GM21381 (cell line): ENCODE measurements around the gene ABCB10.
"Not testable (repeated sequence)": the region's sequence is repeated elsewhere in the genome, so short reads cannot be mapped to it uniquely, and the experiment has no call there.

ENCODE experiments used
- ATAC-seq: cut with Tn5 transposase; IDR thresholded peaks from one replicate; pipeline ENCODE4 v1.9.1; 2021; ENCODE audit warnings: mild to moderate bottlenecking, moderate library complexity; ENCODE audit not compliant: unreplicated experiment

ABCB10 gene

GRCh38 chr1:229539863-229540506 is 18.5 kb downstream of the ABCB10 start:
- ATAC-seq: no peak

- ATAC-seq: no peak
Measured at GRCh38 chr1:229538945-229539344, 19.6 kb downstream of the ABCB10 start.

- ATAC-seq: no peak
Measured at GRCh38 chr1:229537894-229538293, 20.6 kb downstream of the ABCB10 start.

- ATAC-seq: no peak
Measured at GRCh38 chr1:229536982-229537381, 21.5 kb downstream of the ABCB10 start.

GRCh38 chr1:229535230-229535629 is 23.3 kb downstream of the ABCB10 start:
- ATAC-seq: no peak

GRCh38 chr1:229531326-229531725 is 27.2 kb downstream of the ABCB10 start:
- ATAC-seq: no peak

- ATAC-seq: no peak
Measured at GRCh38 chr1:229529639-229530038, 28.9 kb downstream of the ABCB10 start.

- no peak for ATAC-seq
Measured at GRCh38 chr1:229526695-229527094, 31.8 kb downstream of the ABCB10 start.

GRCh38 chr1:229523052-229523451 is 35.5 kb downstream of the ABCB10 start:
- no peak for ATAC-seq

GRCh38 chr1:229514578-229515275 is 43.8 kb downstream of the ABCB10 start:
- no peak for ATAC-seq

- ATAC-seq: not testable (repeated sequence)
Measured at GRCh38 chr1:229511625-229512024, 46.9 kb downstream of the ABCB10 start.

GRCh38 chr1:229511201-229511600 is 47.3 kb downstream of the ABCB10 start:
- ATAC-seq: not testable (repeated sequence)

GRCh38 chr1:229509576-229509975 is 48.9 kb downstream of the ABCB10 start:
- ATAC-seq: no peak

- ATAC-seq: no peak
Measured at GRCh38 chr1:229508823-229509337, 49.6 kb downstream of the ABCB10 start.

- peak; percentile 95 for ATAC-seq
Measured at GRCh38 chr1:229507951-229508822, 50.3 kb downstream of the ABCB10 start, which contains the start of gene NUP133. NUP133 (minus strand) TSS chr1:229508341; CDS start chr1:229508249, 92 bp downstream.

GRCh38 chr1:229507502-229507901 is 51.0 kb downstream of the ABCB10 start:
- peak; percentile 0 for ATAC-seq

- ATAC-seq: no peak
Measured at GRCh38 chr1:229506633-229507032, 51.9 kb downstream of the ABCB10 start.

GRCh38 chr1:229495782-229496181 is 62.7 kb downstream of the ABCB10 start:
- ATAC-seq: no peak

- ATAC-seq: no peak
Measured at GRCh38 chr1:229487181-229487580, 71.3 kb downstream of the ABCB10 start.

- no peak for ATAC-seq
Measured at GRCh38 chr1:229485318-229485717, 73.2 kb downstream of the ABCB10 start.

- no peak for ATAC-seq
Measured at GRCh38 chr1:229482511-229482910, 76.0 kb downstream of the ABCB10 start.
